HUES64 (cell line): ENCODE results near the gene ITSN2.

Source experiments
- H3K27ac ChIP-seq: 2 replicates; pipeline ENCODE4 v1.7.0; 2013; ENCODE audit warnings: low read depth, low read length, inconsistent platforms
- H3K27me3 ChIP-seq: 2 replicates; pipeline ENCODE4 v1.6.1; 2013; ENCODE audit warnings: mild to moderate bottlenecking, low read length; ENCODE audit not compliant: insufficient read depth
- H3K36me3 ChIP-seq: 2 replicates; pipeline ENCODE4 v1.6.1; 2013; ENCODE audit warnings: mild to moderate bottlenecking, low read length; ENCODE audit not compliant: insufficient read depth
- H3K4me1 ChIP-seq: 2 replicates; pipeline ENCODE4 v1.6.1; 2013; ENCODE audit warnings: mild to moderate bottlenecking, low read length, moderate library complexity; ENCODE audit not compliant: insufficient read depth
- H3K4me3 ChIP-seq: 2 replicates; pipeline ENCODE4 v1.5.1; 2013; ENCODE audit warnings: mild to moderate bottlenecking, low read length, moderate library complexity
- H3K9ac ChIP-seq: 2 replicates; pipeline ENCODE4 v1.6.1; 2013; ENCODE audit warnings: mild to moderate bottlenecking, low read depth, low read length
- H3K9me3 ChIP-seq: 2 replicates; pipeline ENCODE4 v1.6.1; 2013; ENCODE audit warnings: low read depth, low read length; ENCODE audit not compliant: insufficient read depth
- WGBS: fragments of 150-250, 120-280 bp; methylation state at CpG from one replicate; pipeline ENCODE4 v1.1.7; 2013; ENCODE audit warnings: missing lambda C conversion rate; 5-methylcytosine and 5-hydroxymethylcytosine counted together

The ITSN2 gene

GRCh38 chr2:24297663-24298062 is 62.7 kb downstream of the ITSN2 start:
- peaks cover 66% of the 10 kb centered on the region for H3K36me3 ChIP-seq
- no peak overlapping the region for H3K4me3 ChIP-seq
- WGBS = 98% methylated on average over 4 of the region's 4 CpGs
- no peak overlapping the region for H3K27ac ChIP-seq
- no peaks in the 10 kb centered on the region for H3K4me1 ChIP-seq
- H3K9ac ChIP-seq = no peak overlapping the region
- no peaks in the 10 kb centered on the region for H3K27me3 ChIP-seq
- no peaks in the 10 kb centered on the region for H3K9me3 ChIP-seq

- H3K27me3 ChIP-seq = no peaks in the 10 kb centered on the region
These were observed 73.2 kb downstream of the ITSN2 start for GRCh38 chr2:24287171-24287570.

GRCh38 chr2:24285484-24286152 is 74.7 kb downstream of the ITSN2 start:
- no peaks in the 10 kb centered on the region for H3K36me3 ChIP-seq
- no peak overlapping the region for H3K9ac ChIP-seq
- H3K4me1 ChIP-seq = no peaks in the 10 kb centered on the region
- H3K27me3 ChIP-seq = no peaks in the 10 kb centered on the region
- WGBS = 100% methylated on average over 2 of the region's 2 CpGs
- no peak overlapping the region for H3K4me3 ChIP-seq
- H3K27ac ChIP-seq = no peak overlapping the region
- no peaks in the 10 kb centered on the region for H3K9me3 ChIP-seq

More at GRCh38 chr2:24287171-24287570, 73.2 kb downstream of the ITSN2 start:
- no peak overlapping the region for H3K9ac ChIP-seq
- no peaks in the 10 kb centered on the region for H3K4me1 ChIP-seq
- no peaks in the 10 kb centered on the region for H3K9me3 ChIP-seq
- H3K36me3 ChIP-seq = 0 out of 2 replicates have a peak, but pooled peaks cover 3% of the 10 kb centered on the region
- H3K27ac ChIP-seq = no peak overlapping the region
- 100% methylated on average over 1 of the region's 1 CpG for WGBS
- H3K4me3 ChIP-seq = no peak overlapping the region

GRCh38 chr2:24280645-24281044 is 79.7 kb downstream of the ITSN2 start:
- Histone ChIP-seq H3K4me3 (no peak overlapping the region), H3K9me3 (no peaks in the 10 kb centered on the region), H3K27ac (no peak overlapping the region), H3K27me3 (no peaks in the 10 kb centered on the region), H3K9ac (no peak overlapping the region), H3K4me1 (0 out of 2 replicates have a peak, but pooled peaks cover 6% of the 10 kb centered on the region), H3K36me3 (no peaks in the 10 kb centered on the region)
- 91% methylated on average over 1 of the region's 2 CpGs for WGBS

- WGBS = 86% methylated on average over 4 of the region's 4 CpGs
- Histone ChIP-seq H3K27me3 (no peaks in the 10 kb centered on the region), H3K4me3 (no peak overlapping the region), H3K27ac (no peak overlapping the region), H3K9ac (no peak overlapping the region), H3K36me3 (no peaks in the 10 kb centered on the region), H3K9me3 (no peaks in the 10 kb centered on the region), H3K4me1 (0 out of 2 replicates have a peak, but pooled peaks cover 6% of the 10 kb centered on the region)
These were observed 80.2 kb downstream of the ITSN2 start for GRCh38 chr2:24280161-24280560.

- Histone ChIP-seq H3K9ac (no peak overlapping the region), H3K36me3 (0 out of 2 replicates have a peak, but pooled peaks cover 3% of the 10 kb centered on the region), H3K27me3 (no peaks in the 10 kb centered on the region), H3K9me3 (no peaks in the 10 kb centered on the region), H3K4me1 (0 out of 2 replicates have a peak, but pooled peaks cover 6% of the 10 kb centered on the region), H3K27ac (no peak overlapping the region), H3K4me3 (no peak overlapping the region)
- 70% methylated on average over 4 of the region's 4 CpGs for WGBS
These were observed 83.9 kb downstream of the ITSN2 start for GRCh38 chr2:24276349-24276899.

GRCh38 chr2:24274809-24275208 is 85.5 kb downstream of the ITSN2 start:
- Histone ChIP-seq H3K9ac (no peak overlapping the region), H3K4me1 (0 out of 2 replicates have a peak, but pooled peaks cover 6% of the 10 kb centered on the region), H3K4me3 (no peak overlapping the region), H3K27me3 (no peaks in the 10 kb centered on the region), H3K36me3 (peaks cover 7% of the 10 kb centered on the region; the same call in 1 of the 2 replicates), H3K9me3 (no peaks in the 10 kb centered on the region), H3K27ac (no peak overlapping the region)

GRCh38 chr2:24273598-24273997 is 86.7 kb downstream of the ITSN2 start:
- Histone ChIP-seq H3K36me3 (peaks cover 7% of the 10 kb centered on the region; the same call in 1 of the 2 replicates), H3K4me3 (no peak overlapping the region), H3K9me3 (no peaks in the 10 kb centered on the region), H3K9ac (no peak overlapping the region), H3K27me3 (no peaks in the 10 kb centered on the region), H3K27ac (no peak overlapping the region), H3K4me1 (0 out of 2 replicates have a peak, but pooled peaks cover 6% of the 10 kb centered on the region)
- 89% methylated on average over 1 of the region's 2 CpGs for WGBS

- Histone ChIP-seq H3K9me3 (no peaks in the 10 kb centered on the region), H3K4me1 (0 out of 2 replicates have a peak, but pooled peaks cover 6% of the 10 kb centered on the region), H3K27me3 (no peaks in the 10 kb centered on the region), H3K4me3 (no peak overlapping the region), H3K9ac (no peak overlapping the region), H3K36me3 (peaks cover 7% of the 10 kb centered on the region; the same call in 1 of the 2 replicates), H3K27ac (no peak overlapping the region)
- WGBS = 95% methylated on average over 2 of the region's 2 CpGs
These were observed 87.4 kb downstream of the ITSN2 start for GRCh38 chr2:24272907-24273306.

GRCh38 chr2:24272161-24272802 is 88.1 kb downstream of the ITSN2 start:
- H3K9me3 ChIP-seq = no peaks in the 10 kb centered on the region
- no peaks in the 10 kb centered on the region for H3K27me3 ChIP-seq
- H3K4me3 ChIP-seq = no peak overlapping the region
- 100% methylated on average over 2 of the region's 2 CpGs for WGBS
- H3K36me3 ChIP-seq = peaks cover 7% of the 10 kb centered on the region; the same call in 1 of the 2 replicates
- no peak overlapping the region for H3K27ac ChIP-seq
- 0 out of 2 replicates have a peak, but pooled peaks cover 6% of the 10 kb centered on the region for H3K4me1 ChIP-seq
- H3K9ac ChIP-seq = no peak overlapping the region

GRCh38 chr2:24269265-24269664 is 91.1 kb downstream of the ITSN2 start:
- 97% methylated on average over 3 of the region's 3 CpGs for WGBS
- Histone ChIP-seq H3K27ac (no peak overlapping the region), H3K4me3 (no peak overlapping the region), H3K36me3 (peaks cover 5% of the 10 kb centered on the region; the same call in 1 of the 2 replicates), H3K9ac (no peak overlapping the region), H3K9me3 (no peaks in the 10 kb centered on the region), H3K27me3 (no peaks in the 10 kb centered on the region), H3K4me1 (no peaks in the 10 kb centered on the region)
